ENCODE measurements around the gene CTTN.

The CTTN gene

GRCh38 chr11:70409871-70410270 is 11.5 kb downstream of the CTTN start:
- DNase-seq (ENCODE audit: low spot score): no peak

- no peak for DNase-seq (ENCODE audit: low spot score)
Observed at GRCh38 chr11:70410276-70411205, 12.2 kb downstream of the CTTN start.

- no peak for DNase-seq (ENCODE audit: low spot score)
Observed at GRCh38 chr11:70411713-70412452, 13.6 kb downstream of the CTTN start.

- no peak for DNase-seq (ENCODE audit: low spot score)
Observed at GRCh38 chr11:70413151-70413550, 14.8 kb downstream of the CTTN start.

GRCh38 chr11:70414341-70415100 is 16.2 kb downstream of the CTTN start:
- DNase-seq (ENCODE audit: low spot score): no peak

GRCh38 chr11:70415191-70415590 is 16.9 kb downstream of the CTTN start:
- no peak for DNase-seq (ENCODE audit: low spot score)

GRCh38 chr11:70415642-70416395 is 17.5 kb downstream of the CTTN start:
- no peak for DNase-seq (ENCODE audit: low spot score)

GRCh38 chr11:70416881-70417280 is 18.6 kb downstream of the CTTN start:
- no peak for DNase-seq (ENCODE audit: low spot score)

GRCh38 chr11:70418130-70418529 is 19.8 kb downstream of the CTTN start:
- DNase-seq (ENCODE audit: low spot score): no peak

GRCh38 chr11:70419307-70420007 is 21.1 kb downstream of the CTTN start:
- no peak for DNase-seq (ENCODE audit: low spot score)

GRCh38 chr11:70420008-70420464 is 21.7 kb downstream of the CTTN start:
- no peak for DNase-seq (ENCODE audit: low spot score)

GRCh38 chr11:70420496-70420895 is 22.2 kb downstream of the CTTN start:
- DNase-seq (ENCODE audit: low spot score): no peak

- DNase-seq (ENCODE audit: low spot score): no peak
Observed at GRCh38 chr11:70421123-70421522, 22.8 kb downstream of the CTTN start.

GRCh38 chr11:70422692-70423522 is 24.6 kb downstream of the CTTN start:
- DNase-seq (ENCODE audit: low spot score): no peak

- DNase-seq (ENCODE audit: low spot score): peak; percentile 20
Observed at GRCh38 chr11:70423523-70424505, 25.5 kb downstream of the CTTN start.

GRCh38 chr11:70424765-70425344 is 26.5 kb downstream of the CTTN start:
- no peak for DNase-seq (ENCODE audit: low spot score)

- no peak for DNase-seq (ENCODE audit: low spot score)
Observed at GRCh38 chr11:70427436-70427835, 29.1 kb downstream of the CTTN start.

- no peak for DNase-seq (ENCODE audit: low spot score)
Observed at GRCh38 chr11:70428701-70429427, 30.5 kb downstream of the CTTN start.
